AG09319 (cell line): ENCODE data around the gene LRBA.

Source experiments
- DNase-seq: peaks from one replicate; pipeline ENCODE4 v3.0.0-alpha.2; 2010; ENCODE audit warnings: low read depth; ENCODE audit errors: extremely low read depth
- TF ChIP-seq, protein P1 (sequence below): IDR thresholded peaks from 2 replicates; pipeline ENCODE4 v1.5.1; 2011; ENCODE audit warnings: low read depth, mild to moderate bottlenecking, inconsistent platforms, low read length, moderate library complexity

The LRBA gene

DNA sequence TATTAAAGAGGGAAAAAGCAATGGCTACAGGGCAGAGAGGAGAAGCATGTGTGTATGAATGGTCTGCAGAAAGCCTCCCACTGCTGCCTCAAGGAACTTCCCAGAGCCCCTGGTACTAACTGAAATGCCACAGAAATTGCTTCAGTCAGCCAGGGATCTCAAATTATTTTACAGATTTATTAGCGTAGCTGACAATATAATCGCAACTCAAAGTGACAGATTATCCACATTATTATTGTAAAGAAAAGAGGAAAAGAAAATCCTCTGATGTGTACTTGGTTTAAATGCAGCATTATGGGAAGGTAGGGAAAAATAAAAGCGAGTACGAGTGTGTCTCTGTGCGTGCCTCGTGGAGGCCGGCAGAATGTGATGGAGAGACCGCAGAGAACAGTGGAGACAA is 734.1 kb downstream of the LRBA start:
- no peak for DNase-seq
- TF ChIP-seq, protein P1, sequence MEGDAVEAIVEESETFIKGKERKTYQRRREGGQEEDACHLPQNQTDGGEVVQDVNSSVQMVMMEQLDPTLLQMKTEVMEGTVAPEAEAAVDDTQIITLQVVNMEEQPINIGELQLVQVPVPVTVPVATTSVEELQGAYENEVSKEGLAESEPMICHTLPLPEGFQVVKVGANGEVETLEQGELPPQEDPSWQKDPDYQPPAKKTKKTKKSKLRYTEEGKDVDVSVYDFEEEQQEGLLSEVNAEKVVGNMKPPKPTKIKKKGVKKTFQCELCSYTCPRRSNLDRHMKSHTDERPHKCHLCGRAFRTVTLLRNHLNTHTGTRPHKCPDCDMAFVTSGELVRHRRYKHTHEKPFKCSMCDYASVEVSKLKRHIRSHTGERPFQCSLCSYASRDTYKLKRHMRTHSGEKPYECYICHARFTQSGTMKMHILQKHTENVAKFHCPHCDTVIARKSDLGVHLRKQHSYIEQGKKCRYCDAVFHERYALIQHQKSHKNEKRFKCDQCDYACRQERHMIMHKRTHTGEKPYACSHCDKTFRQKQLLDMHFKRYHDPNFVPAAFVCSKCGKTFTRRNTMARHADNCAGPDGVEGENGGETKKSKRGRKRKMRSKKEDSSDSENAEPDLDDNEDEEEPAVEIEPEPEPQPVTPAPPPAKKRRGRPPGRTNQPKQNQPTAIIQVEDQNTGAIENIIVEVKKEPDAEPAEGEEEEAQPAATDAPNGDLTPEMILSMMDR = no peak

DNA sequence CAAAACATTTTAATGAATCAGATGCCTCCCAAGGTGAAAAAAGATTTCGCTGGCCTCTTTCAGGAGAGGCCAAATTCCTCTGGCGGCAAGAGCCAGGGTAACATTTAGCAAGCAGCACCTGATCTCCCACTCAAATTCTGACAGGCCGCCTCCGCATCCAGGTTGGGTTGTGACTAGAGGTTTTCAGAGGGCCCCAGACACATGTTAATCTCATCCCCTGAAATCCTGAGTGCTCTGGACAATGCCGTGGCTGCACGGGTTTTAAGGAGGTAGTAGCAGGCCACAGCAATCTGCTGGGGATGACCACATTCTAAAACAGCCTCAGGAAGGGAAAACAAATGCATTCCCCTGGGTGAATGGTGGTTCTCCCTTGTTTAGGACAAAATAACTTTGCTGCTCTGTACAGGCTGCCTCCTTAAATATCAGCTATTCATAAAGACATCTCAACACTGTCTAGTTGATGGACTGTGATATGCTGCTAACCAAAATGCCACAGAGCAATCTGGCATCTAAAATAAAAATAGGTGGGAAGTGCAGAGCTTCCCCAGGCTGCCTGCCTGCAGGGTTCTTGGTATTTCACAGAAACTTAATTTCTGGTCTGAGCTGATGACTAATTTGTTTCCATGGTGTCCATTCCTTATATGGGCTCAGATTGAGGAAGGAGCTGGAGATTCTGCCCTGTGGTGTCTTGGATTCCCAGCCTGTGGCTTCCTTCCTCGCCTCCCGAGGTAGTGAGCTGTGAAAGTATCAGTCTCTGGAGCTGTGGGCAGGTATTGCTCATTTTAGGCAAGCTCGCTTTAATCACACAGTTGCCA is 734.8 kb downstream of the LRBA start:
- DNase-seq = peak; percentile 52
- TF ChIP-seq, protein P1 = no peak

DNA sequence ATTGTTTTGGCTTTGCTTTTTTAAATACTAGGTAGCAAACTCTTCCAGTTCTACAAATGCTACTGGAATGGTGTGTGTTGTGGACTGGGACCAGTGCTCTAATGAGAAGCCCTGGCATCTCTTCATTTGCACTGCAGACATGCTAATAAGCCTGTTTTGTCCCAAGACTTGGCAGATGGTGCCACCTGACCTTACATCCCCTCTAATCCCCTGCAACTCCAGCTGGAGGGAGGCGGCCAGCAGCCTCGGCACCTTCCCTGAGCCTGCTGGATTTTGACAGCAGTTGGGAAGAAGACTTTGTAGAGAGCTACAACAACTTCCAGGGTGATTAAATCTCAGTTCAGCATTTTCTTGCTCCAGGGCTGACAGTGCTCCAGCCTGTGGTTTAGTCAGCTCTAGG is 736.9 kb downstream of the LRBA start:
- TF ChIP-seq, protein P1 = no peak
- DNase-seq = no peak

DNA sequence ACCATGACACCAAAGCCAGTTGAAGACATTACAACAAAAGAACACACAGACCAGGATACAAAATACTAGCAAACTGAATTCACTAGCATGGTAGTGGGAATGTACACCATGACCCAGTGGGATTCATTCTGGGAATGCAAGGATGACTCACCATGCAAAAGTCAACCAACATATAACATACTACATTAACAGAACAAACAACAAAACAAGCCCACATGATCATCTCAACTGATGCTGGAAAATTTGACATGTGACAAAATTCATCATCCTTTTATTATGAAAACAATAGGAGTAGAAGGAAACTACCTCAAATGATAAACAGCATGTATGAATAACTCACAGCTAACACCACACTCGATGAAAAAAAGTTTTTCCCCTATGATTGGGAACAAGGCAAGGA is 746.6 kb downstream of the LRBA start:
- no peak for DNase-seq

DNA sequence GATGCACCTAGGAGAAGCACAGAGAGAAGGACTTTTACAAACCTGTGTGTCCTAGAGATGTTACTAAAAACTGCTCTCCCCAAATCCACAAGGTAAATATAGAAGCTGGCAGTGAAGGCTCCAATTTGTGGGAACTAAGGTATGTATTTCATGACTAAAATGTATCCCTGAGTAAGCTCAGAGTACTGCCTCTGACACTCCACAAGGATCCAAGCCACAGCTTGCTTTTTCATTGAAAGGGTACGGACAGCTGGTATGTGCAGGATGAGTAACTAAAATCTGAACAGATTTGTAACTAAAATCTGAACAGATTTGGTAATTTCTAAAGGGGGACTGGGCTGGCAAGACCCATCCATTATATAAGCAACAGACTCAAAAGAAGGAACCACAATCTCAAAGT is 749.3 kb downstream of the LRBA start:
- TF ChIP-seq, protein P1 = no peak
- no peak for DNase-seq

More for the DNA sequence above, 746.6 kb downstream of the LRBA start:
- TF ChIP-seq, protein P1 = no peak

DNA sequence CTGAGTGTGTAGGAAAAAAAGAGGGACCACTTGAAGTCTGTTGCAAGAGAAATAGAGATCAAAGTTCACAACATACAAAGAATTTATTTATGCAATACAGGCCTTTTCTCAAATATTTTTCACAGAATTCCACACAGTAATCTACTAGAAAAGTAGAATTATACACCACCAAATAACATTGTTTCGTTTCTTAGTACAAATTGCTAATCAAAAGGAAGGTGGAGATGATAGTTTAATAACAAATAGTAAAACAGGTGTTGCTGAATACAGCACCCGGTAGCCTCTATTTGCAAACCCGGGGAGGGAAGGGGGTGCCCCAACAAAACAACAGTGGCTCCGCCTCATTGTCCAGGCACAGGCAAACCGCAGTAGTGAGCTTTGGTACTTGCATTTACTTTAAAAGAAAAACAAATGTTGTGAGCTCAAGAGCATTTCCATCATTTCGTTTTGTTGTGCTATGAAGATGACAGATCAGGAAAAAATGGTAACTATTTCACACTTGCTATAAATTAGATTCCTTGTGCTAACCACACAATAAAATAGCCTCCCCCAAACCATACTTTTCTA is 750.4 kb downstream of the LRBA start:
- TF ChIP-seq, protein P1 = no peak
- DNase-seq = no peak

DNA sequence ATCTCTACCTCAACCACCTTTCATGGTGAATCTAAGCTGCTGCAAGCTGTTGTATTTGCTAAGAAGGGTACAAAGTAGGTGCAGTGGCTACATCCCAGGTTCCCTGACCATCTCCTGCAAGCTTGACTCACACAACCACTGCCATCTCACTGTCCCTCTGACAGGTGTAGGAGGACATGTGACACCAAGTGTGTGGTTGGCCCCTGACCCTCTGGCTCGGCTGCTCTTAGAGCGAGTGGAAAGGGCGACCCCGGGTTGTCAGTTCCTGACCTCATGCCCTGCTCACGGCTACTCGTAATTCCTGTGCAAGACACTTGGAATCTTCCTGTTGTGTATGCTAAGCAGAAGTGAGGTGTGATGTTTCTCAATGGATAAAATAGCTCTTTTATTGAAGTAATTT is 752.5 kb downstream of the LRBA start:
- no peak for DNase-seq
- TF ChIP-seq, protein P1 = no peak
